Inflammatory macrophage treated with lipopolysaccharide for 1 hour (primary cell): ENCODE measurements around the gene REPIN1.

Experiments
- DNase-seq, 2 donors: peaks; one replicate each; pipeline ENCODE4 v3.0.0-alpha.2; 2020 to 2022

REPIN1 gene

GRCh38 chr7:150408393-150409299 lies 40.0 kb downstream of the REPIN1 start:
- DNase-seq, result no peak

- no peak for DNase-seq
Measured at GRCh38 chr7:150409300-150410030, 40.8 kb downstream of the REPIN1 start.

DNA sequence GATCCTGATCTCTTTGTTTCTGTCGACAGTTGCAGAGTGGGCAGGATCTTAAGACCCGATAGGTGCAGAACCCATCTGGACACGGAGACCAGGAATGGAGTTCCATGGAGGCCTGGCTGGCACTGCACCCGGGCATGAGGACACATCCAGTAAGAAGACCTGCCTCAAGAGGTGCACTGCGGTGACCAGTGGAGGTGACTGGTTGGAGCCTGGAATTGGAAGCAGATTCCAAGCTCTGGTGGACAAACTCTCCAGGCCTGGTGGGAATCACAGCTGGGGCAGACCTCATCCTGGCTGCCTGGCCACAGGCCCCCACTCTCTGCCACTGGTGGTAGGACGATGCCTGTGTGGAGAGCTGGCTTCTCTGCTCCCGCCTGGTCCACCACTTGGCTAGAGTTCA lies 41.5 kb downstream of the REPIN1 start:
- DNase-seq, result no peak

DNA sequence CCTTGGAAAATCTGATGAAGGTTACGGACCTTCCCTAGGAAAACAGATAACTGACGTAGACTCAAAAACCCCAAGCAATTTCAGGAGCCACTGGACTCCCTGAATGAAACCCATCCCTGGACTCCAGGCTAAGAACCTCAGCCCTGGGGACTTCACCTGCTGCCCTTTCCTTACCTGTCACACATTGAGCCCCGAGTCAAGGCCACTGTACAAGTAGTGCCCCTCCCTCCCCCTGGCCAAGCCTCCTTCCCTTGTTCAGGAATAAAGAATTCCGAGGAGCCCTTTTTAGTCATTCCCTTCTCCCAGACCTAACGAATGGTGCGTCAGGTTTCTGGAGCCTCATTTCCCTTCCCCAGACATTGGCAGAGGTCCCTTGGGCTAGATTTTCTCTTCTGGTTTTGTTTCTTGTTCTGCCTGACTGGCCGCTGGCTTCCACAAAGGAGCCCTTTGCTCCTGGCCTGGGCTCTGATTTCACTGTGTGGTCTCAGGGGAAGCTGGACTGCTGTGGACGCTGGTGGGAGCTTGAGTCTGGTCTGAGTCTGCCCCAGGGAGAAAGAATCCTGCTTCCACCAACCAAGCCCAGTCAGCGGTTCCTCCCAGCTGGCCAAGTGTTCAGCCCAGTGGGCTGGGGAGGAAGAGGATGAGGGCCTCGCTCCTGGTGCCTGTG lies 42.2 kb downstream of the REPIN1 start:
- DNase-seq, result no peak

GRCh38 chr7:150411606-150412005 lies 43.0 kb downstream of the REPIN1 start:
- DNase-seq, result no peak

DNA sequence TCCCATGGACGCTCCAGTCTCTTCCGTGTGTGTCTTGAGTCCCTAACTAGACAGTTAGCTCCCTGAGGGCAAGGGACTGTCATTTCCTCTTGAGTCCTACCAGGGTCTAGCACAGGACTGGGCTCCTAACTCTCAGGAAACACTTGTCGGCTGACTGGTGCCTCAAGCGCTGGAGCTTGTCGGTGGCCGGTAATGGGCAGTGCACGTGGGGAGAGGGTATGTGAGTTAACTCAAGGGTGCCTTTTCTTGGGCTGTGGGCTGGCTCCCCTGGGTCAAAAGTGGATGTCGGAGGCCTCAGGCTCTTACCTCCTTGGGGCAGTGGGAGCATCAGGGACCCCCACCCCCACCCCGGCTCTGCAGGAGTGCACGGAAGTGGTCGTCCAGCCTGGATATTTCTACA lies 43.4 kb downstream of the REPIN1 start:
- DNase-seq, result no peak

GRCh38 chr7:150412518-150413488 lies 44.2 kb downstream of the REPIN1 start:
- DNase-seq, result peak in 1 of 2 donors; percentile 62

DNA sequence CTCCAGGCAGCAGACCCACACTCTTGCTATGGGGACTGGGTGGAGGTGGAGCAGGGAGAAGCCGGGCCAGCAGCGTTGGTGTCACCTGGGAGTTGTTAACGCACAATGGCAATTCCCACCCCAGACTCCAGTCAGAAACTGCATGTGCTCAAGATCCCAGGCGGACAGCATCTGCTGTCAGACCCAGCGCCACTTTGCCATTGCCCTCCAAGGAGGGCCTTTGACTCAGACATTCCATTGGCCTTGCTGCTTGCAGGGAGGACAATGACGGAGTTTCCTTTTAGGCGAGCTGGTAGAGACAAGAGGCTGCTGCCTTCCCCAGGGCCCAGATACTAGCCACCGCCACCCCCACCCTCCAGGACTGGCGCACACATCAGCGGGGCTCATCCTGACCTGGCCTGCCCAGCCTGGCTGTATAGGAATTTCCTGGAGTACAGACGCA lies 45.0 kb downstream of the REPIN1 start:
- no peak for DNase-seq

DNA sequence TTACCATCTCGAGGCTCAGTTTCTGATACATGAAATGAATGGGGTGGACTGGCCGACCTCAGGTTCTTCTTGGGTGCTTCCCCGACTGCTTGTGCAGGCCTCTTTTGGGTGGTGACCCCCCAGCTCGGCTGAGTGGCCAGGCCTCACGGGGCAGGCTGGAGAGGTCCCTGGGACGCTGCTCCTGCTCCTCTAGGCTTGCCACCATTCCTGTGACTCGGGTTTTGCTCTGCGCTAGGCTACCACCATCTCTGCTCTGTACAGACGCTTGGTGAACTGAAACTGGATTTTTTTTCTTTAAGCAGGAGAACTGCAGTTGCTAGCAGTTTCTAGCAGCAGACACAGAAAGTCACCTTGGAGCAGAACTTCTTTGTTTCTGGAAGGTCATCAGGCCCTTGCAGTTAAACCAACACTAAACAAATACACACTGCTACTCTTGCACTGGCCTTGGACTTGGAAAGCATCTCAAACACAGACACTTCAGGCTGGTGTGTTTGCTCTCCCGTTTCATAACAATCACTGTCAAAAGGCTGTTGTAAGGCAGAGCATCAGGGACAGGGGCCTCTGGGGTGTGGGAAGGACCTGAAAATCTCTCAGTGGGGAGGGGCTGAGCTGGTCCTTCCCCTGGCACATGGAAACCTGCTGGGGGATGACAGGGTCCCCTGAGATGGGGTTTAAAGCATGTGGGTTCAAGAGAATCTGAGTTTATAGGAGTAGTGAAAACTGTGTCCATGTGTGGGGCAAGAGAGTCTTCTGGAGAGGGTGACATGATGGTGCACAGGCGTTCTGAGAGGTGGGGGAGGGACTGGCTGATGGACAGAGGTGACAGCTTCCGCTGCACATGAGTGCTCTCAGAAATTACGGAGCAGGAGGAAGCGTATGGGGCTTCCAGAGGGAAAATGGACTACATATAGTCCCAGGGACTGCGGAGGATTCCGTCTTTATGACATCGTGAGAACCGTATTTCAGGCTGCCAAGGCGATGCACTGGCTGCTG lies 46.8 kb downstream of the REPIN1 start:
- no peak for DNase-seq

DNA sequence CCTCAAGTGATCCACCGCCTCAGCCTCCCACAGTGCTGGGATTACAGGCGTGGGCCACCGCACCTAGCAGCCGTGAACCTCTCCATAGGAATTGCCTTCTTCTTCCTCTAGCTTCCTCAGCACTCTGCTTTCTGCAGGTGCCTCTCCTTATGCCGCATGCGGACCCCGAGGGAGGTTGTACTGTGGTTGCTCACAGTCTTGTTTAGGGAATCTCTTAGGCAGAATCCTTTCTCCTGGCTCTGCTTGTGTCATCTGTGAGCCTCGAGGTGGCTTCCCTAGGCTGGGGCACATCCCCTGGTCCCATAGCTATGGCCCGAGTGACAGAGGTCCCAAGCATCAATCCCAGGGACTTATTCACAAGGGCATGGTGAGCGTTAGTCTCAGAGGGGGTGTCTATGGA lies 48.6 kb downstream of the REPIN1 start:
- no peak for DNase-seq

DNA sequence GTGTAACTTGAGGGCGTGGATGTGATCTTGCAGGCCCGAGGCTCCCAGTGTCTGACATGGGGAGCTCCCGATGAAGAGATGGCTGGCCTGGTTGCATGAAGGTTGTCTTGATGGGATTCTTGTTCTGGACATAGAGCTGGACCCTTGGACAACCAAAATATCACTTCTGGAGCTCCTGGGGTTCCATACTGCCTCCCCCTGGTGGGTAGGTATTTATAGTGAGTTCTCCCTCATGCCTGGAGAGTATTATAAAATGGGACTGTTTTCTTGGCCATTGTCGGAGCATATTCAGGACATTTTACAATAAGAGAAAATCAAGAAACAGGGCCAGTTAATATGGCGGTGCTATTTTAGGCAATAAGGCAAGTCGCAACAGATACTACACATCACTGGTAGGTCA lies 49.2 kb downstream of the REPIN1 start:
- DNase-seq, result no peak

- no peak for DNase-seq
Measured at GRCh38 chr7:150420242-150420641, 51.6 kb downstream of the REPIN1 start.

GRCh38 chr7:150420987-150421674 lies 52.5 kb downstream of the REPIN1 start:
- peak; percentile 54 to 91 for DNase-seq

DNA sequence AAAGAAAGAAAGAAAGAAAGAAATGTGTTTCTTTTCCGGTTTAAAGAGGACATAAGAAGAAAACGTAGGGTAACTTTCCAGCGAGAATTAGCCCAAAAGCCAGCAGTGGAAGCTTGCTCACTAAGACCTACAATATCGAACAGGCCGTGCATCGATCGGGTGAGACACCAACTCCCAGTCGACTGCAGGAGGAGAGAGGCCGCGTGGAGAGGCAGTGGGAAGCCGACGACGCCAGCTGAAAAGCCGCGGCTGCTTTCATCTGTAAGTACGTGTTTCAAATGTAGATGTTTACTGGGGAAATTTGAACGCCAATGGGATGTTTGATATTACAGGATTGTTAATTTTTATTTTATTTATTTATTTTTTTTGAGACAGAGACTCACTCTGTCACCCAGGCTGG lies 53.2 kb downstream of the REPIN1 start:
- DNase-seq, result no peak
